Measurements from ENCODE around the gene MACROD2.

DNA sequence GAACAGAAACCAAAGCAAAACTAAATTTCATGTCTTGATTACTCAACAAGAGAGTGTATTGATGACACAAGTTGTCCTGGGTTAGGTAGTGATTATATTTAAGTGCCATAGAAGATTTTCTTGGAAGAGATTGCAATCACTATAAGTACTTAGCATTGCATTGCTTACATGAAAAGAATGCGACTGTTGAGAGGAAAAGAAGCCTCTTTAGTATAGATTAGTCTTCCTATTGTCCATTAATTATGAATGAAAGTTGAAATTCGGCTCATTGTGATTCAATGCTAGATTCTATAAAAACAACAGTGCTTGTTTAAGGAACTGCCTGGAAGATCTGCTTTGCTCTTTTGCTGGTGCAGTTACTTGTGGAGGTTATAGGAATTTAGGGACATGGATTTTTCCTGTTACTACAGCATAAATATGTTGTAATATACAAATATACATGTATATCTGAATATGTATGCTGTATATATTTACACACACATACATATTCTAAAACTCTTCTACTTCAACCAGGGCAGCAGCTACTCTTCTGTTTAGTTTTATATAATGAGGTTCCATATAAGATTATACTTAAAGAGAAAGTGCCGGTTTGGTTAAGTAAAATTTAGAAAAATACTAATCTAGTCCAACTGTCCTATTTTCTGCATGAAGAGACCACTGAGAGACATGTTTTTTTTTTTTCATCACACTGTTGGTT is 1781.6 kb downstream of the MACROD2 start:
- no peak for TF ChIP-seq MYC (IDR thresholded peaks at IDR 0.05; ENCODE audit: borderline replicate concordance, low read length)
- TF ChIP-seq RFX5 (IDR thresholded peaks at IDR 0.05) = no peak

Data from A549 (cell line).